ENCODE measurements around the gene CAST. TPM values are rescaled to one million over a fixed set of nuclear protein-coding genes. Genes with fewer than 3 reads are reported as not detected.

Gene CAST
- total and polyA plus RNA-seq, 8 donors, result 128 to 264 (median 156) TPM

DNA sequence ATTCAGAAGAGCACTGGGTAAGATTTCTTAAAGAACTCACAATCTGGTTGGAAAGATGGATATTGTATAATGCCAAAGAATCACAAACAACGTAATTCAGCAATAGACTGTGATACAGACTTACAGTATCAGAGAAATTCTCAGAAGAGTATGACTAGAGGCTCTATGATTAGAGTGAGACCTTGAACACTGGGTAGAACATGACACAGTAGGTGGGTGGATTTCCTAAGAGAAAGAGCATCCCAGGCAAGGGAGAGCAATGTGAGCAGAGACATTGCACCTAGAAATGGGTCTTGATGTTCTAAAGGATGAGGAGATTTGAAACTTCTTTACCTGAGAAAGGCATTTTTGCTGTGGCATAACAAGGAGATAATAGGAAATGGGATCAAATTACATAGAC lies 27.3 kb upstream of the CAST start:
- no peak for ATAC-seq
- intact Hi-C loops (cut with DNase I), result no loop called here
- DNase-seq, result no peak
- H3K4me3 ChIP-seq, result no peak overlapping the region
- H3K27ac ChIP-seq, result no peak overlapping the region
- TF ChIP-seq, protein P1, sequence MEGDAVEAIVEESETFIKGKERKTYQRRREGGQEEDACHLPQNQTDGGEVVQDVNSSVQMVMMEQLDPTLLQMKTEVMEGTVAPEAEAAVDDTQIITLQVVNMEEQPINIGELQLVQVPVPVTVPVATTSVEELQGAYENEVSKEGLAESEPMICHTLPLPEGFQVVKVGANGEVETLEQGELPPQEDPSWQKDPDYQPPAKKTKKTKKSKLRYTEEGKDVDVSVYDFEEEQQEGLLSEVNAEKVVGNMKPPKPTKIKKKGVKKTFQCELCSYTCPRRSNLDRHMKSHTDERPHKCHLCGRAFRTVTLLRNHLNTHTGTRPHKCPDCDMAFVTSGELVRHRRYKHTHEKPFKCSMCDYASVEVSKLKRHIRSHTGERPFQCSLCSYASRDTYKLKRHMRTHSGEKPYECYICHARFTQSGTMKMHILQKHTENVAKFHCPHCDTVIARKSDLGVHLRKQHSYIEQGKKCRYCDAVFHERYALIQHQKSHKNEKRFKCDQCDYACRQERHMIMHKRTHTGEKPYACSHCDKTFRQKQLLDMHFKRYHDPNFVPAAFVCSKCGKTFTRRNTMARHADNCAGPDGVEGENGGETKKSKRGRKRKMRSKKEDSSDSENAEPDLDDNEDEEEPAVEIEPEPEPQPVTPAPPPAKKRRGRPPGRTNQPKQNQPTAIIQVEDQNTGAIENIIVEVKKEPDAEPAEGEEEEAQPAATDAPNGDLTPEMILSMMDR (IDR thresholded peaks at IDR 0.05), result no peak
- no peaks in the 10 kb centered on the region for H3K27me3 ChIP-seq
- H3K36me3 ChIP-seq, result no peaks in the 10 kb centered on the region
- H3K4me1 ChIP-seq, result peaks cover 0 to 7% of the 10 kb centered on the region in 2 donors
- no peaks in the 10 kb centered on the region for H3K9me3 ChIP-seq

DNA sequence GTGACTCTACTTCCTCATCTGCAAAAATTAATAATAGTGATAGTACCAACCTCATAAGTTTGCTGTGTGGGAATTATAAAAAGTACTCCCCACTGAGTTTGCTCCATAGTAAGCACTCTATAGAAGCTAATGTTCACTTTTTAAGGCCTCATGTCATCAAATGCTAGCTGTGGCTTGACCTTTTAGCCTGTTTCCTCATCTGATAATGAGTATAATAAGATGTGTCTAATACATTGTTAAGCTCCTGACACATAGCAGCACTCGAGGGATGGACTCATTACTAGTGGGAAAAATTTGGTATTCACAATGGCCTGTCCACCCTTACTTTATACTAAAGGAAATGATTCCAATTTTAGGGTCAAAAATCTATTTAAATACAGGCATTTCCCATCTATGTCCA lies 26.1 kb upstream of the CAST start:
- intact Hi-C loops (cut with DNase I), result no loop called here
- TF ChIP-seq, protein P1 (IDR thresholded peaks at IDR 0.05), result no peak
- Histone ChIP-seq H3K36me3 (no peaks in the 10 kb centered on the region), H3K27me3 (no peaks in the 10 kb centered on the region), H3K9me3 (no peaks in the 10 kb centered on the region), H3K4me3 (no peak overlapping the region), H3K4me1 (peaks cover 0 to 7% of the 10 kb centered on the region in 2 donors), H3K27ac (no peak overlapping the region)
- DNase-seq, result no peak
- ATAC-seq, result no peak

- Histone ChIP-seq H3K4me1 (peaks cover 0 to 11% of the 10 kb centered on the region in 2 donors), H3K36me3 (no peaks in the 10 kb centered on the region), H3K27ac (no peak overlapping the region), H3K4me3 (no peak overlapping the region), H3K9me3 (no peaks in the 10 kb centered on the region), H3K27me3 (no peaks in the 10 kb centered on the region)
- DNase-seq, result no peak
- TF ChIP-seq, protein P1 (IDR thresholded peaks at IDR 0.05), result no peak
- intact Hi-C loops (cut with DNase I), result no loop called here
- ATAC-seq, result peak; percentile 37
Observed at GRCh38 chr5:96636594-96636993, 25.6 kb upstream of the CAST start.

GRCh38 chr5:96637196-96637595 lies 25.0 kb upstream of the CAST start:
- H3K4me3 ChIP-seq, result no peak overlapping the region
- H3K4me1 ChIP-seq, result peaks cover 0 to 13% of the 10 kb centered on the region in 2 donors
- H3K36me3 ChIP-seq, result no peaks in the 10 kb centered on the region
- H3K9me3 ChIP-seq, result no peaks in the 10 kb centered on the region
- no peaks in the 10 kb centered on the region for H3K27me3 ChIP-seq
- intact Hi-C loops (cut with DNase I), result no loop called here
- no peak overlapping the region for H3K27ac ChIP-seq
- DNase-seq (peak in 1 of 4 donors; percentile 36), ATAC-seq (peak; percentile 66)
- TF ChIP-seq, protein P1 (IDR thresholded peaks at IDR 0.05), result no peak

- intact Hi-C loops (cut with DNase I), result no loop called here
- no peaks in the 10 kb centered on the region for H3K36me3 ChIP-seq
- no peaks in the 10 kb centered on the region for H3K9me3 ChIP-seq
- no peak for ATAC-seq
- no peak for DNase-seq
- H3K27ac ChIP-seq, result no peak overlapping the region
- no peak overlapping the region for H3K4me3 ChIP-seq
- H3K27me3 ChIP-seq, result no peaks in the 10 kb centered on the region
- TF ChIP-seq, protein P1 (IDR thresholded peaks at IDR 0.05), result no peak
- H3K4me1 ChIP-seq, result peaks cover 0 to 13% of the 10 kb centered on the region in 2 donors
Observed at GRCh38 chr5:96638561-96638960, 23.6 kb upstream of the CAST start.
